COLO829 (cell line): ENCODE measurements around the gene PRSS57.
"Not testable (repeated sequence)": the region's sequence is repeated elsewhere in the genome, so short reads cannot be mapped to it uniquely, and the experiment has no call there.

ENCODE experiments used
- DNase-seq: peaks from one replicate; pipeline ENCODE4 v3.0.0; 2012; ENCODE audit warnings: low spot score

Gene PRSS57

GRCh38 chr19:674282-675151 is 20.7 kb downstream of the PRSS57 start:
- no peak for DNase-seq

GRCh38 chr19:670609-671075 is 24.6 kb downstream of the PRSS57 start:
- no peak for DNase-seq

- DNase-seq = not testable (repeated sequence)
Observed at GRCh38 chr19:668675-669434, 26.4 kb downstream of the PRSS57 start.

GRCh38 chr19:666985-667573 is 28.2 kb downstream of the PRSS57 start:
- not testable (repeated sequence) for DNase-seq

- DNase-seq = peak; percentile 80
Observed at GRCh38 chr19:664913-665443, 30.3 kb downstream of the PRSS57 start.

GRCh38 chr19:663682-664117 is 31.6 kb downstream of the PRSS57 start:
- no peak for DNase-seq

- DNase-seq = peak; percentile 93
Observed at GRCh38 chr19:662962-663681, 32.1 kb downstream of the PRSS57 start, which contains the start of gene RNF126. Gene RNF126, minus strand, starts transcription at chr19:663214. Its CDS starts 93 bp downstream, at chr19:663121.

- DNase-seq = no peak
Observed at GRCh38 chr19:662207-662961, 32.9 kb downstream of the PRSS57 start.

- DNase-seq = no peak
Observed at GRCh38 chr19:661427-662196, 33.6 kb downstream of the PRSS57 start.

GRCh38 chr19:660793-661426 is 34.3 kb downstream of the PRSS57 start:
- DNase-seq = no peak

- no peak for DNase-seq
Observed at GRCh38 chr19:658916-659839, 36.1 kb downstream of the PRSS57 start.

GRCh38 chr19:658059-658839 is 37.0 kb downstream of the PRSS57 start:
- no peak for DNase-seq

GRCh38 chr19:657611-658010 is 37.6 kb downstream of the PRSS57 start:
- DNase-seq = no peak

- DNase-seq = no peak
Observed at GRCh38 chr19:656751-657559, 38.3 kb downstream of the PRSS57 start.

GRCh38 chr19:655691-656090 is 39.6 kb downstream of the PRSS57 start:
- DNase-seq = no peak

- DNase-seq = no peak
Observed at GRCh38 chr19:653425-653824, 41.8 kb downstream of the PRSS57 start.
